LNCAP (cell line): ENCODE measurements around the gene BTF3L4.

Experiments used
- CTCF ChIP-seq: fragments of 450-650 bp; IDR thresholded peaks from 2 replicates; pipeline ENCODE4 v1.5.1; 2017; ENCODE audit warnings: mild to moderate bottlenecking

Gene BTF3L4

DNA sequence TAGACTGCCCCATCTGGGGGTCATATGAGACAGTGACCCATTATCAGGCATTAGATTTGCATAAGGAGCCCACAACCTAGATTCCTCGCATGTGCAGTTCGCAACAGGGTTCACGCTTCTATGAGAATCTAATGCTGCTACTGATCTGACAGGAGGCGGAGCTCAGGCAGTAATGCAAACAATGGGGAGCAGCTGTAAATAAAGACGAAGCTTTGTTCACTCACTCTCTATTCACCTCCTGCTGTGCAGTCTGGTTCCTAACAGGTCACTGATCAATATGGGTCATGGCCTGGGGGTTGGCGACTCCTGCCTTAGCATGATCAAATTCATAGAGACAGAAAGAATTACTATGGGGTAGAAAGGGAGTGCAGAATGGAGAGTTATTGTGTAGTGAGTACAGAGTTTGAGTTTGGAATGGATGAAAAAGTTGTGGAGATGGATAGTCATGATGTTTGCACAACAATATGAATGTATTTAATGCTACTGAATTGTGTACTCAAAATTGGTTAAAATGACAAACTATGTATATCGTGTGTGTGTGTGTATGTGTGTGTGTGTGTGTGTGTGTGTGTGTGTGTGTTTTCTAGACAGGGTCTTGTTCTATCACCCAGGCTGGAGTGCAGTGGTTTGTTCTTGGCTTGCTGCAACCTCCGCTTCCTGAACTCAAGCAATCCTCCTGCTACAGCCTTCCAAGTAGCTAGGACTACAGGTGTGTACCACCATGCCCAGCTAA, 42.2 kb downstream of the BTF3L4 start:
- TF ChIP-seq CTCF = no peak

- no peak for TF ChIP-seq CTCF
Observed at GRCh38 chr1:52102336-52103013, 46.4 kb downstream of the BTF3L4 start.

DNA sequence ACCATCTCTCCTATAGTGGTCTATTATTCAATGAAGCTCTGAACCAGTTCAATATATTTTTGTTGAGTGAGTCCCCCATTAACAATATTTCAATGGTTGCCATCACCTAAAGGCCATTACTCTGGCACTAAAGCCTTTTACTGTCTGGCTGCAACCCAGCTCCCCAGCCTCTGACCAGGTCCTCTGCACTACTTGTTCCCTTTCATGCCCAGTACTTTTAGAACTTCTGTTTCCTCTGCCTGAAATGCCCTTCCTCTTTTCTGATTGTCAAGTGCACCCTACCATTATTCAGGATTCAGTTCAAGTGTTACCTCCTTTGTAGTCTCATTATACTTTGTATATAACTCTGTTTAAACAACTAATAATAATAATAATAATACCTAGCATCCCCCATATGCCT, 55.4 kb downstream of the BTF3L4 start:
- no peak for TF ChIP-seq CTCF

DNA sequence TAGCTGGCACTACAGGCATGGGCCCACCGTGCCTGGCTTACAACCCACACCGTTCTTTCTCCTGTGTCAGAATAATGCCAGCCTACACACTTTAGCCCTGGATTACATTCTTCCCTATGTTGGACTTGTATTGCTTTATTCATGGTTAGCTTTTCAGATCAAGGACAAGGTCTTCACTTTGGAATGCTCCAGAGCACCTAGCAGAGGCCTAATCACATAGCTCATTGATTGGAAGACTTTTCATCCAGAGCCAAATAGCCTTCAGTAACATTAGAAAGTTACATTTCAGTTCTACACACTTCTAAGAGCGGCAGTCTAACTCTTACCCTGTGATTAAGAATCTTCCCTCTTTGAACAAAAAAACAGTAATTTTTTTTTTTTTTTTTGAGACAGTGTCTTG, 56.4 kb downstream of the BTF3L4 start:
- TF ChIP-seq CTCF = no peak

DNA sequence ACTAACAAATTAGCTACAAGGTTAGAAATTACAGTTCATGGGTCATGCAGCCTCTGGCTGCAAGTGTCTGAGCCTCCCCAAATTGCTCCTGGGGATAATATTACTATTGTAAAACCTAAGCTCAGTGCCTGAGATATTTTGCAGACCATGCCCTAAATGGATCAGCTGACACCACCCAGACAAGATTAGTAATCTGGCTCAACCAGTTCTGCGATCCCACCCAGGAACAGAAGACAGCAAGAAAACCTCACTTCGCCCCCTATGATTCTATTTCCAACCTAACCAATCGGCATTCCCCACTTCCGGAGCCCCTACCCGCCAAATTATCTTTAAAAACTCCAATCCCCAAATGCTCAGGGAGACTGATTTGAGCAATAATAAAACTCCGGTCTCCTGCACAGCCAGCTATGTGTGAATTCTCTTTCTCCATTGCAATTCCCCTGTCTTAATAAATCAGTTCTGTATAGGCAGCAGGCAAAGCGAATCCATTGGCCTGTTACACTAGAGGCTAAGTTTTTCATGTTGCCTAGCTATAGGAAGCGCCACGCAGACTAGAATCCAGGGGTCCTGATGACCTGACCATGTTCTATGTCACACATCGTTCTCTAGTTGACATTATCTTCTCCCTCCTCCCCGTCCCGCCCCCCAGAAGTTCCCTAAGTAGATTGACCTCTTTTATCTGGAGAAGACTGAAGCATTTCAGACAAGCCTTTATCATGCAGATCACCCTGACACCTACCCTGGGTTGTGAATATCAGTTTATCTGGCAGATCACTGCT, 63.4 kb downstream of the BTF3L4 start:
- TF ChIP-seq CTCF = no peak

DNA sequence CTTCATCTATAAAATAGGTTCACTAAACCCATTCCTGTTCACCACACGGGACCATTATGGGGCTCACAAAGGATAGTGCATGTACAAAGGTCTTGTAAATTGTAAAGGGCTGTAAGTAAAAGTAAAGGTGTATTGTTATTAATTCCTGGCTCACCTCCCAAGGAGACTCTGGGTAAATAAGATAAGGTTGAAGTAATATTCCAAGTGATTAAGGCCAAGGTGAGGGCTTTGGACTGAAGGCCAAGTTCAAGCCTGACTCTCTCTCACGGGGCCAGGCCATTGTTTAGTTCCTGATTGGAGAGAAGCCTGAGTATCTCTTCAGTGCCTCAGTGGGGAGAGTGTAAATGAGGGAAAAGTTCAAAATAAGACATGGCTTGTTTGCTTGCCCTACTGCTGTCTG, 66.3 kb downstream of the BTF3L4 start:
- no peak for TF ChIP-seq CTCF

DNA sequence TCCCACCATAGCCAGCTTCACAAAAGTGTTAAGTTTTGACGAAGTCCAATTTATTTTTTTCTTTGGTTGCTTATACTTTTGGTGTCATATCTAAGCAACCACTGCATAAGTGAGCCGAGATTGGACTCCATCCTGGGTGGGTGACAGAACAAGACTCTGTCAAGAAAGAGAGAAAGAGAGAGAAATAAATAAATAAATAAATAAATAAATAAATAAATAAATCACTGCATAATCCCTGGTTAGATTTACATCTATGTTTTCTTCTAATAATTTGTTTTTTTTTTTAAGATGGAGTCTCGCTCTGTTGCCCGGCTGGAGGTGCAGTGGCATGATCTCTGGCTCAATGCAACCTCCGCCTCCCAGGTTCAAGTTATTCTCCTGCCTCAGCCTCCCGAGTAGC, 67.5 kb downstream of the BTF3L4 start:
- no peak for TF ChIP-seq CTCF
